Caco-2 (cell line): ENCODE measurements around the gene H2BK1. TPM values are rescaled to one million over a fixed set of nuclear protein-coding genes. Genes with fewer than 3 reads are reported as not detected.

Experiments used
- BruUV-seq: library from RNA; stranded (reverse); fragments of 400-500 nt; replicated peaks from 2 replicates; lab custom pipeline; 2021; lab: Mats Ljungman, UMichigan
- CTCF ChIA-PET: fragments of 300-600 bp; sonication (Branson Sonifier 250); formaldehyde crosslinking; loops from one replicate; lab custom pipeline; 2022; ENCODE audit warnings: antibody characterized with exemption; lab: Charles Lee
- POLR2A ChIA-PET: fragments of 300-600 bp; sonication (Branson Sonifier 250); formaldehyde crosslinking; loops from one replicate; lab custom pipeline; 2022; ENCODE audit warnings: antibody characterized with exemption; lab: Charles Lee
- DNase-seq, 2 experiments: peaks; one replicate each; pipeline versions ENCODE4 v3.0.0 to v3.0.0-alpha.2; 2020 to 2022
- H3K27me3 ChIP-seq: replicated peaks from 2 replicates; pipeline ENCODE4 v1.6.0; 2011; ENCODE audit warnings: low read length; ENCODE audit not compliant: control insufficient read depth, insufficient read depth
- H3K36me3 ChIP-seq: 2 replicates; pipeline ENCODE4 v1.5.1; 2011; ENCODE audit warnings: low read length; ENCODE audit not compliant: control insufficient read depth, insufficient read depth
- H3K4me1 ChIP-seq: fragments of 250-450 bp; sonication (Bioruptor Pico); 2 replicates; pipeline ENCODE4 v1.5.1; 2020; ENCODE audit warnings: mild to moderate bottlenecking
- H3K4me3 ChIP-seq: 2 replicates; pipeline ENCODE4 v1.5.1; 2011; ENCODE audit warnings: low read depth, mild to moderate bottlenecking, control low read depth, low read length
- H3K9me3 ChIP-seq: fragments of 250-450 bp; sonication (Bioruptor Pico); 2 replicates; pipeline ENCODE4 v1.5.1; 2020; ENCODE audit warnings: mild to moderate bottlenecking, moderate library complexity
- H3K27ac Mint-ChIP-seq: one replicate; pipeline ENCODE4 v1.8.0; 2022; ENCODE audit warnings: mixed read lengths; ENCODE audit not compliant: unreplicated experiment
- H3K27me3 Mint-ChIP-seq: one replicate; pipeline ENCODE4 v1.8.0; 2022; ENCODE audit warnings: mixed read lengths; ENCODE audit not compliant: insufficient read depth, unreplicated experiment
- H3K36me3 Mint-ChIP-seq: one replicate; pipeline ENCODE4 v1.8.0; 2022; ENCODE audit warnings: mild to moderate bottlenecking, mixed read lengths; ENCODE audit not compliant: insufficient read depth, unreplicated experiment
- H3K4me1 Mint-ChIP-seq: one replicate; pipeline ENCODE4 v1.8.0; 2022; ENCODE audit warnings: low read depth, mixed read lengths; ENCODE audit not compliant: unreplicated experiment
- H3K4me3 Mint-ChIP-seq: one replicate; pipeline ENCODE4 v1.8.0; 2022; ENCODE audit warnings: mild to moderate bottlenecking, moderate library complexity, mixed read lengths; ENCODE audit not compliant: unreplicated experiment
- H3K9me3 Mint-ChIP-seq: one replicate; pipeline ENCODE4 v1.8.0; 2022; ENCODE audit warnings: mixed read lengths; ENCODE audit not compliant: unreplicated experiment
- CTCF ChIP-seq, 2 experiments: fragments of 200-600 bp in 1 of 2; IDR thresholded peaks; 1 replicate in 1 of 2; 2 replicates in 1 of 2; pipeline versions ENCODE4 v1.5.1 to v1.8.0; 2011 to 2022; ENCODE audit warnings: antibody characterized with exemption in 1 of 2, control low read depth in 1 of 2, inconsistent platforms in 1 of 2, low read depth in 1 of 2, low read length in 1 of 2, mild to moderate bottlenecking in 1 of 2, moderate library complexity in 1 of 2; ENCODE audit not compliant: insufficient read depth in 1 of 2, severe bottlenecking in 1 of 2, unreplicated experiment in 1 of 2
- intact Hi-C: fragments of 100-400 bp; cut with micrococcal nuclease; formaldehyde crosslinking; loops from one replicate; pipeline ENCODE4 v1.10.0; 2022; ENCODE audit not compliant: unreplicated experiment
- total RNA-seq: library from RNA; stranded (reverse); gene quantifications from 2 replicates; pipeline ENCODE4 v1.2.3, GENCODE V29; 2022

H2BK1 gene
- total RNA-seq, 1 experiment from 2014 or later: not detected

- intact Hi-C loops: loop anchor here (1.0 kb wide), 1 partner anchor 44 kb away; no protein-coding TSS in a partner anchor
- Histone ChIP-seq H3K4me3 (peak overlapping the region; percentile 40), H3K9me3 (no peaks in the 10 kb centered on the region), H3K36me3 (no peaks in the 10 kb centered on the region), H3K27me3 (peaks cover 13% of the 10 kb centered on the region), H3K4me1 (0 out of 2 replicates have a peak, but pooled peaks cover 4% of the 10 kb centered on the region)
- no peaks in the 10 kb centered on the region for H3K9me3 Mint-ChIP-seq
- CTCF ChIA-PET: interaction anchor here (0.7 to 1.6 kb wide), 5 partner anchors 10 to 200 kb away, joined by 3 to 5 read pairs (median 4); no protein-coding TSS in a partner anchor
- H3K4me1 Mint-ChIP-seq: peaks cover 5% of the 10 kb centered on the region
- peak; percentile 52 to 83 for TF ChIP-seq CTCF (IDR thresholded peaks at IDR 0.05; ENCODE audit: insufficient read depth in 1 of 2, low read depth in 1 of 2, low read length in 1 of 2, severe bottlenecking in 1 of 2, unreplicated experiment in 1 of 2)
- H3K4me3 Mint-ChIP-seq: peak overlapping the region; percentile 62
- POLR2A ChIA-PET: no interaction called here
- peaks cover 30% of the 10 kb centered on the region for H3K27me3 Mint-ChIP-seq
- no TSS peak for BruUV-seq
- no peaks in the 10 kb centered on the region for H3K36me3 Mint-ChIP-seq
- peak in 1 of 2 experiments; percentile 67 for DNase-seq
- H3K27ac Mint-ChIP-seq: no peak overlapping the region
These were observed 42.1 kb downstream of the H2BK1 start for GRCh38 chr7:151168003-151168786.

GRCh38 chr7:151167197-151167961 is 42.9 kb downstream of the H2BK1 start, which contains the start of gene GBX1:
Gene GBX1 (minus strand): TSS chr7:151167694. CDS start chr7:151167548, 146 bp downstream.
- Histone ChIP-seq H3K4me3 (peak within 1 kb of the TSS; percentile 40), H3K4me1 (0 out of 2 replicates have a peak, but pooled peaks cover 4% of the 10 kb centered on the region), H3K27me3 (peaks cover 15% of the 10 kb centered on the region), H3K36me3 (no peaks in the 10 kb centered on the region), H3K9me3 (no peaks in the 10 kb centered on the region)
- ChIA-PET POLR2A (no interaction called here), CTCF (interaction anchor here (0.7 to 2.2 kb wide), 4 partner anchors 11 to 146 kb away, joined by 3 to 5 read pairs (median 4); no protein-coding TSS in a partner anchor)
- H3K36me3 Mint-ChIP-seq: no peaks in the 10 kb centered on the region
- BruUV-seq: no TSS peak
- no peaks in the 10 kb centered on the region for H3K9me3 Mint-ChIP-seq
- peak within 1 kb of the TSS; percentile 62 for H3K4me3 Mint-ChIP-seq
- H3K27ac Mint-ChIP-seq: no peak within 1 kb of the TSS
- peaks cover 24% of the 10 kb centered on the region for H3K27me3 Mint-ChIP-seq
- intact Hi-C loops: no loop called here
- no peak for TF ChIP-seq CTCF (IDR thresholded peaks at IDR 0.05; ENCODE audit: insufficient read depth in 1 of 2, low read depth in 1 of 2, low read length in 1 of 2, severe bottlenecking in 1 of 2, unreplicated experiment in 1 of 2)
- peaks cover 5% of the 10 kb centered on the region for H3K4me1 Mint-ChIP-seq
- peak in 1 of 2 experiments; percentile 50 for DNase-seq

- peaks cover 15% of the 10 kb centered on the region for H3K27me3 ChIP-seq
- H3K4me1 Mint-ChIP-seq: peaks cover 5% of the 10 kb centered on the region
- peak overlapping the region; percentile 60 for H3K4me3 Mint-ChIP-seq
- peak overlapping the region; percentile 40 for H3K4me3 ChIP-seq
- H3K9me3 Mint-ChIP-seq: no peaks in the 10 kb centered on the region
- peaks cover 21% of the 10 kb centered on the region for H3K27me3 Mint-ChIP-seq
- H3K4me1 ChIP-seq: 0 out of 2 replicates have a peak, but pooled peaks cover 4% of the 10 kb centered on the region
- no peaks in the 10 kb centered on the region for H3K36me3 Mint-ChIP-seq
- no peak for TF ChIP-seq CTCF (IDR thresholded peaks at IDR 0.05; ENCODE audit: insufficient read depth in 1 of 2, low read depth in 1 of 2, low read length in 1 of 2, severe bottlenecking in 1 of 2, unreplicated experiment in 1 of 2)
- intact Hi-C loops: no loop called here
- DNase-seq: no peak
- H3K36me3 ChIP-seq: no peaks in the 10 kb centered on the region
- no TSS peak for BruUV-seq
- ChIA-PET CTCF (interaction anchor here (1.3 to 2.2 kb wide), 2 partner anchors 28 to 43 kb away, joined by 3 to 5 read pairs; no protein-coding TSS in a partner anchor), POLR2A (no interaction called here)
- H3K27ac Mint-ChIP-seq: no peak overlapping the region
- no peaks in the 10 kb centered on the region for H3K9me3 ChIP-seq
These were observed 43.6 kb downstream of the H2BK1 start for GRCh38 chr7:151166629-151167196.
